SK-N-SH treated with all-trans-retinoic acid at 6 μM for 48 hours (cell line): Measurements from ENCODE around the gene ASB17.

ENCODE experiments used
- ATAC-seq: fragments of 200-7000 bp; cut with Tn5 transposase; 3 replicates; pipeline ENCODE4 v1.9.1; 2020; ENCODE audit warnings: mild to moderate bottlenecking, moderate library complexity
- ARNTL ChIP-seq: fragments of 450-650 bp; formaldehyde crosslinking; IDR thresholded peaks from 2 replicates; pipeline ENCODE4 v1.5.0; 2020; ENCODE audit warnings: low read depth, mild to moderate bottlenecking, moderate library complexity, borderline replicate concordance
- BACH2 ChIP-seq: fragments of 250-450 bp; sonication (Bioruptor Pico); IDR thresholded peaks from 2 replicates; pipeline ENCODE4 v1.9.0; 2021; ENCODE audit warnings: mild to moderate bottlenecking, borderline replicate concordance
- CSDC2 ChIP-seq: fragments of 250-450 bp; sonication (Bioruptor Pico); IDR thresholded peaks from 2 replicates; pipeline ENCODE4 v1.5.0; 2020; ENCODE audit warnings: mild to moderate bottlenecking, moderate library complexity
- ESRRG ChIP-seq: fragments of 250-450 bp; sonication (Bioruptor Pico); IDR thresholded peaks from 2 replicates; pipeline ENCODE4 v1.6.1; 2021; ENCODE audit warnings: mild to moderate bottlenecking
- GLIS3 ChIP-seq: fragments of 250-450 bp; sonication (Bioruptor Pico); IDR thresholded peaks from 2 replicates; pipeline ENCODE4 v1.5.0; 2020; ENCODE audit warnings: mild to moderate bottlenecking, moderate library complexity
- ISL1 ChIP-seq: fragments of 250-450 bp; sonication (Bioruptor Pico); IDR thresholded peaks from 2 replicates; pipeline ENCODE4 v2.1.2; 2022; ENCODE audit warnings: mild to moderate bottlenecking, moderate library complexity
- OSR1 ChIP-seq: fragments of 250-450 bp; sonication (Bioruptor Pico); IDR thresholded peaks from 2 replicates; pipeline ENCODE4 v1.8.0; 2022; ENCODE audit warnings: moderate library complexity, mild to moderate bottlenecking, inconsistent platforms
- PPARA ChIP-seq: fragments of 250-450 bp; sonication (Bioruptor Pico); IDR thresholded peaks from 2 replicates; pipeline ENCODE4 v1.5.0; 2020; ENCODE audit warnings: mild to moderate bottlenecking, borderline replicate concordance
- SNAI2 ChIP-seq: fragments of 250-450 bp; sonication (Bioruptor Pico); IDR thresholded peaks from 2 replicates; pipeline ENCODE4 v1.5.0; 2020; ENCODE audit warnings: mild to moderate bottlenecking, moderate library complexity
- TCF4 ChIP-seq: fragments of 250-450 bp; sonication (Bioruptor Pico); IDR thresholded peaks from 2 replicates; pipeline ENCODE4 v1.8.0; 2021; ENCODE audit warnings: mild to moderate bottlenecking, moderate library complexity, borderline replicate concordance
- ZC3H10 ChIP-seq: fragments of 250-450 bp; sonication (Bioruptor Pico); IDR thresholded peaks from 2 replicates; pipeline ENCODE4 v1.5.1; 2021; ENCODE audit warnings: mild to moderate bottlenecking, moderate library complexity
- ZFP3 ChIP-seq: fragments of 250-450 bp; sonication (Bioruptor Pico); IDR thresholded peaks from 2 replicates; pipeline ENCODE4 v1.5.0; 2020; ENCODE audit warnings: mild to moderate bottlenecking, moderate library complexity
- ZFP30 ChIP-seq: fragments of 450-650 bp; formaldehyde crosslinking; IDR thresholded peaks from 2 replicates; pipeline ENCODE4 v1.5.0; 2022; ENCODE audit warnings: mild to moderate bottlenecking, moderate library complexity
- ZNF565 ChIP-seq: fragments of 450-650 bp; formaldehyde crosslinking; conservative IDR thresholded peaks from 2 replicates; pipeline ENCODE4 v1.5.0; 2020; ENCODE audit warnings: low read depth, mild to moderate bottlenecking, moderate library complexity
- ZNF70 ChIP-seq: fragments of 450-650 bp; formaldehyde crosslinking; IDR thresholded peaks from 2 replicates; pipeline ENCODE4 v1.5.0; 2020; ENCODE audit warnings: mild to moderate bottlenecking, moderate library complexity
- ZNF8 ChIP-seq: fragments of 450-650 bp; formaldehyde crosslinking; IDR thresholded peaks from 2 replicates; pipeline ENCODE4 v1.5.0; 2020; ENCODE audit warnings: mild to moderate bottlenecking, moderate library complexity
- TF ChIP-seq, protein P1 (sequence below): fragments of 250-450 bp; sonication (Bioruptor Pico); IDR thresholded peaks from 2 replicates; pipeline ENCODE4 v1.8.0; 2020; ENCODE audit warnings: mild to moderate bottlenecking, moderate library complexity, borderline replicate concordance
- TF ChIP-seq, protein P2 (sequence below): fragments of 250-450 bp; sonication (Bioruptor Pico); IDR thresholded peaks from 2 replicates; pipeline ENCODE4 v1.8.0; 2021; ENCODE audit warnings: low read depth, mild to moderate bottlenecking, moderate library complexity, borderline replicate concordance
- TF ChIP-seq, protein P3 (sequence below): fragments of 250-450 bp; sonication (Bioruptor Pico); IDR thresholded peaks from 2 replicates; pipeline ENCODE4 v1.5.1; 2020; ENCODE audit warnings: low read depth, mild to moderate bottlenecking, moderate library complexity
- TF ChIP-seq, protein P4 (sequence below): fragments of 250-450 bp; sonication (Bioruptor Pico); IDR thresholded peaks from 2 replicates; pipeline ENCODE4 v1.5.0; 2020; ENCODE audit warnings: mild to moderate bottlenecking, moderate library complexity

ASB17 gene

DNA sequence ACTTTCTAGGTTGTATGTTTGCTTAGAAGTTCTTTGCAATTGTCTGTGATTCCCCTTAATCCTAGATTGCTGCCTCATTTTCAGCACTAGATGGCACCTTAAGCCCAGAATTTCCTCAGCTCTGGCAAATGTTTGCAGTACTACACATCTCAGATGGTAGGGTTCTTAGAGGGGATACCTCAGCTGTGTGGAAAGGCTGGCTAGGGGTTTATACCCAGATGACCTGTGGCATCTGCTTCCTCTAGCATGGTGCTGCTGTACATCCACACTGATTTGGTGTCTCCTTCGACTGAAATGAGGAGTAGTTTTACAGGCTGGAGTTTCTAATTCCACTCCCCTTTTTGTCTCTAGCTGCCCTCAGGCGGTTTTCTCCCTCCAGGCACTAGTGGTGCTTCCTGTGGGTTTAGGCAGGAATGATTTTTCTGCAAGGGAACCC, 23.5 kb downstream of the ASB17 start:
- peak; percentile 99 for ATAC-seq
- no peak for TF ChIP-seq ESRRG (CRISPR knock-in tag)
- no peak for TF ChIP-seq TCF4
- no peak for TF ChIP-seq GLIS3 (CRISPR knock-in tag)
- TF ChIP-seq ARNTL (CRISPR knock-in tag): no peak
- TF ChIP-seq ZFP30 (CRISPR knock-in tag): no peak
- no peak for TF ChIP-seq CSDC2 (CRISPR knock-in tag)
- TF ChIP-seq ZFP3 (CRISPR knock-in tag): no peak
- TF ChIP-seq, all 23 proteins: peak for 0

DNA sequence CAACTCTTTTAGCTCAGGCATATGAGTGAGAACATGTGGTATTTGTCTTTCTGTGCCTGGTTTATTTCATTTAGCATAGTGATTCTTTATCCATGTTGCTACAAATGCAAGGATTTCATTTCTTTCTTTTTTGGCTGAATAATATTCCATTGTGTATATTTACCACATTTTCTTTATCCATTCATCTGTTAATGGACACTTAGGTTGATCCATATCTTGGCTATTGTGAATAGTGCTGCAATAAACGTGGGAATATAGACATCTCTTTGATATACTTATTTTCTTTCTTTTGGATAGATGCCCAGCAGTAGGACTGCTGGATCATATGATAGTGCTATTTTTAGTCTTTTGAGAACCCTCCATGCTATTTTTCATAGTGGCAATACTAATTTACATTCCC, 30.8 kb downstream of the ASB17 start:
- ATAC-seq: no peak

DNA sequence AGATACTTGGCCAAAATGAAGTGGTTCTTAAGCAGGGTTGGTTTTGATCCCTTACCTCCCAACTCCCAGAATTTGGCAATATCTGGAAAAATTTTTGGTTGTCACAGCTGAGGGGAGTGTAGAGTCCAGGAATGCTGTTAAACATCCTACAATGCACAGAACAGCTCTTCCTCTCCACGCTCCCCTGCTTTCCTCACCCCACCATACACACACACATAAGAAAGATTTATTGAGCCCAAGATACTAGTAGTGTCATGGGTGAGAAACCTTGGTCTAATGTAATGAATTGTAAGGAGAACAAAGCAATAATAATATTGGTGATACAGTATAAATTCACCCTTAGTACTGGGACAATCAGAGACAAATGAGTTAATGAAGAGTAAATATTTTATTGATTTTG, 47.8 kb downstream of the ASB17 start:
- no peak for ATAC-seq
- no peak for TF ChIP-seq GLIS3 (CRISPR knock-in tag)
- no peak for TF ChIP-seq ISL1 (CRISPR knock-in tag)
- no peak for TF ChIP-seq ZFP3 (CRISPR knock-in tag)
- no peak for TF ChIP-seq ZNF8 (CRISPR knock-in tag)
- TF ChIP-seq ARNTL (CRISPR knock-in tag): no peak
- TF ChIP-seq ZC3H10 (CRISPR knock-in tag): no peak
- TF ChIP-seq, protein P1, sequence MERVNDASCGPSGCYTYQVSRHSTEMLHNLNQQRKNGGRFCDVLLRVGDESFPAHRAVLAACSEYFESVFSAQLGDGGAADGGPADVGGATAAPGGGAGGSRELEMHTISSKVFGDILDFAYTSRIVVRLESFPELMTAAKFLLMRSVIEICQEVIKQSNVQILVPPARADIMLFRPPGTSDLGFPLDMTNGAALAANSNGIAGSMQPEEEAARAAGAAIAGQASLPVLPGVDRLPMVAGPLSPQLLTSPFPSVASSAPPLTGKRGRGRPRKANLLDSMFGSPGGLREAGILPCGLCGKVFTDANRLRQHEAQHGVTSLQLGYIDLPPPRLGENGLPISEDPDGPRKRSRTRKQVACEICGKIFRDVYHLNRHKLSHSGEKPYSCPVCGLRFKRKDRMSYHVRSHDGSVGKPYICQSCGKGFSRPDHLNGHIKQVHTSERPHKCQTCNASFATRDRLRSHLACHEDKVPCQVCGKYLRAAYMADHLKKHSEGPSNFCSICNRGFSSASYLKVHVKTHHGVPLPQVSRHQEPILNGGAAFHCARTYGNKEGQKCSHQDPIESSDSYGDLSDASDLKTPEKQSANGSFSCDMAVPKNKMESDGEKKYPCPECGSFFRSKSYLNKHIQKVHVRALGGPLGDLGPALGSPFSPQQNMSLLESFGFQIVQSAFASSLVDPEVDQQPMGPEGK (CRISPR knock-in tag): no peak
- TF ChIP-seq PPARA: no peak
- TF ChIP-seq BACH2 (CRISPR knock-in tag): no peak
- no peak for TF ChIP-seq OSR1
- no peak for TF ChIP-seq SNAI2 (CRISPR knock-in tag)
- TF ChIP-seq, protein P2, sequence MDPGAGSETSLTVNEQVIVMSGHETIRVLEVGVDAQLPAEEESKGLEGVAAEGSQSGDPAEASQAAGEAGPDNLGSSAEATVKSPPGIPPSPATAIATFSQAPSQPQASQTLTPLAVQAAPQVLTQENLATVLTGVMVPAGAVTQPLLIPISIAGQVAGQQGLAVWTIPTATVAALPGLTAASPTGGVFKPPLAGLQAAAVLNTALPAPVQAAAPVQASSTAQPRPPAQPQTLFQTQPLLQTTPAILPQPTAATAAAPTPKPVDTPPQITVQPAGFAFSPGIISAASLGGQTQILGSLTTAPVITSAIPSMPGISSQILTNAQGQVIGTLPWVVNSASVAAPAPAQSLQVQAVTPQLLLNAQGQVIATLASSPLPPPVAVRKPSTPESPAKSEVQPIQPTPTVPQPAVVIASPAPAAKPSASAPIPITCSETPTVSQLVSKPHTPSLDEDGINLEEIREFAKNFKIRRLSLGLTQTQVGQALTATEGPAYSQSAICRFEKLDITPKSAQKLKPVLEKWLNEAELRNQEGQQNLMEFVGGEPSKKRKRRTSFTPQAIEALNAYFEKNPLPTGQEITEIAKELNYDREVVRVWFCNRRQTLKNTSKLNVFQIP (CRISPR knock-in tag): no peak
- no peak for TF ChIP-seq ZNF70 (CRISPR knock-in tag)
- TF ChIP-seq, protein P3, sequence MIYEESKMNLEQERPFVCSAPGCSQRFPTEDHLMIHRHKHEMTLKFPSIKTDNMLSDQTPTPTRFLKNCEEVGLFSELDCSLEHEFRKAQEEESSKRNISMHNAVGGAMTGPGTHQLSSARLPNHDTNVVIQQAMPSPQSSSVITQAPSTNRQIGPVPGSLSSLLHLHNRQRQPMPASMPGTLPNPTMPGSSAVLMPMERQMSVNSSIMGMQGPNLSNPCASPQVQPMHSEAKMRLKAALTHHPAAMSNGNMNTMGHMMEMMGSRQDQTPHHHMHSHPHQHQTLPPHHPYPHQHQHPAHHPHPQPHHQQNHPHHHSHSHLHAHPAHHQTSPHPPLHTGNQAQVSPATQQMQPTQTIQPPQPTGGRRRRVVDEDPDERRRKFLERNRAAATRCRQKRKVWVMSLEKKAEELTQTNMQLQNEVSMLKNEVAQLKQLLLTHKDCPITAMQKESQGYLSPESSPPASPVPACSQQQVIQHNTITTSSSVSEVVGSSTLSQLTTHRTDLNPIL: no peak
- TF ChIP-seq TCF4: no peak
- TF ChIP-seq ZNF565: no peak
- no peak for TF ChIP-seq ESRRG (CRISPR knock-in tag)
- no peak for TF ChIP-seq CSDC2 (CRISPR knock-in tag)

More for the DNA sequence above, 30.8 kb downstream of the ASB17 start:
- no peak for TF ChIP-seq OSR1
- TF ChIP-seq ZFP3 (CRISPR knock-in tag): no peak
- TF ChIP-seq, protein P1 (CRISPR knock-in tag): no peak
- TF ChIP-seq ISL1 (CRISPR knock-in tag): peak; percentile 53
- 0 out of 2 replicates have a peak, but pooled peaks have one; percentile 32 for TF ChIP-seq ZNF8 (CRISPR knock-in tag)
- TF ChIP-seq, all 23 proteins: peak for 2

DNA sequence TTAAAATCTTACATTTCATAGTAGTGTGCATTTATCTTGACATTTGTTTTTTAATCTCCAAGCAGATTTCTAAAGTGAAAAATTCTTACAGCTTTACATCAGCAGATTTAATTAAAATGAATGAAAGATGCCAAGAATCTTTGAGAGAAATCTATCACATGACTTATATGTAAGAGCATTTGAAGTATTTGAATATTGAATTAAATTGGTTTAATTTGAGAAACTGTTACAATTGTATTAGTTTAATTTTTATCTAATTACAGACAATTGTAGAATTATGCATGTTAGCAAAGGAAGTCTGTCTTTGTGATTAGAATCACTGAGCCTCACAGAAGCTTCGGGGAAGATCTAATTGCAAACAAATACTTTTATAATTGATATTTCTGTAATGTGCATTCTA, 52.2 kb downstream of the ASB17 start:
- no peak for TF ChIP-seq ZNF565
- no peak for TF ChIP-seq ZNF70 (CRISPR knock-in tag)
- TF ChIP-seq, protein P4, sequence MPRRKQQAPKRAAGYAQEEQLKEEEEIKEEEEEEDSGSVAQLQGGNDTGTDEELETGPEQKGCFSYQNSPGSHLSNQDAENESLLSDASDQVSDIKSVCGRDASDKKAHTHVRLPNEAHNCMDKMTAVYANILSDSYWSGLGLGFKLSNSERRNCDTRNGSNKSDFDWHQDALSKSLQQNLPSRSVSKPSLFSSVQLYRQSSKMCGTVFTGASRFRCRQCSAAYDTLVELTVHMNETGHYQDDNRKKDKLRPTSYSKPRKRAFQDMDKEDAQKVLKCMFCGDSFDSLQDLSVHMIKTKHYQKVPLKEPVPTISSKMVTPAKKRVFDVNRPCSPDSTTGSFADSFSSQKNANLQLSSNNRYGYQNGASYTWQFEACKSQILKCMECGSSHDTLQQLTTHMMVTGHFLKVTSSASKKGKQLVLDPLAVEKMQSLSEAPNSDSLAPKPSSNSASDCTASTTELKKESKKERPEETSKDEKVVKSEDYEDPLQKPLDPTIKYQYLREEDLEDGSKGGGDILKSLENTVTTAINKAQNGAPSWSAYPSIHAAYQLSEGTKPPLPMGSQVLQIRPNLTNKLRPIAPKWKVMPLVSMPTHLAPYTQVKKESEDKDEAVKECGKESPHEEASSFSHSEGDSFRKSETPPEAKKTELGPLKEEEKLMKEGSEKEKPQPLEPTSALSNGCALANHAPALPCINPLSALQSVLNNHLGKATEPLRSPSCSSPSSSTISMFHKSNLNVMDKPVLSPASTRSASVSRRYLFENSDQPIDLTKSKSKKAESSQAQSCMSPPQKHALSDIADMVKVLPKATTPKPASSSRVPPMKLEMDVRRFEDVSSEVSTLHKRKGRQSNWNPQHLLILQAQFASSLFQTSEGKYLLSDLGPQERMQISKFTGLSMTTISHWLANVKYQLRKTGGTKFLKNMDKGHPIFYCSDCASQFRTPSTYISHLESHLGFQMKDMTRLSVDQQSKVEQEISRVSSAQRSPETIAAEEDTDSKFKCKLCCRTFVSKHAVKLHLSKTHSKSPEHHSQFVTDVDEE (CRISPR knock-in tag): no peak
- TF ChIP-seq CSDC2 (CRISPR knock-in tag): no peak
- TF ChIP-seq BACH2 (CRISPR knock-in tag): no peak
- no peak for TF ChIP-seq ZFP3 (CRISPR knock-in tag)
- TF ChIP-seq, protein P3: peak; percentile 52
- TF ChIP-seq GLIS3 (CRISPR knock-in tag): no peak
- no peak for TF ChIP-seq ZC3H10 (CRISPR knock-in tag)
- peak; percentile 91 for TF ChIP-seq ISL1 (CRISPR knock-in tag)
- TF ChIP-seq ZFP30 (CRISPR knock-in tag): no peak
- TF ChIP-seq, all 23 proteins: peak for 2
- no peak for ATAC-seq
